SKM-1 (cell line): ENCODE data around the gene PRKCE.

Source experiments
- DNase-seq: peaks from one replicate; lab custom pipeline; 2025; ENCODE audit not compliant: unreplicated experiment; lab: John Stamatoyannopoulos, UW

Gene PRKCE

GRCh38 chr2:46091004-46091403, 439.5 kb downstream of the PRKCE start:
- no peak for DNase-seq

GRCh38 chr2:46091961-46092667, 440.6 kb downstream of the PRKCE start:
- DNase-seq = no peak

GRCh38 chr2:46094689-46095088, 443.2 kb downstream of the PRKCE start:
- no peak for DNase-seq

- no peak for DNase-seq
Measured at GRCh38 chr2:46095830-46096229, 444.4 kb downstream of the PRKCE start.

GRCh38 chr2:46096260-46096659, 444.8 kb downstream of the PRKCE start:
- DNase-seq = no peak

GRCh38 chr2:46097714-46098480, 446.4 kb downstream of the PRKCE start:
- DNase-seq = no peak

GRCh38 chr2:46098621-46099062, 447.2 kb downstream of the PRKCE start:
- no peak for DNase-seq

- no peak for DNase-seq
Measured at GRCh38 chr2:46101557-46102220, 450.2 kb downstream of the PRKCE start.

GRCh38 chr2:46106690-46107089, 455.2 kb downstream of the PRKCE start:
- DNase-seq = no peak

- DNase-seq = no peak
Measured at GRCh38 chr2:46114996-46115395, 463.5 kb downstream of the PRKCE start.

- no peak for DNase-seq
Measured at GRCh38 chr2:46116150-46116549, 464.7 kb downstream of the PRKCE start.

GRCh38 chr2:46116553-46116991, 465.1 kb downstream of the PRKCE start:
- DNase-seq = no peak

GRCh38 chr2:46117379-46117778, 465.9 kb downstream of the PRKCE start:
- no peak for DNase-seq

GRCh38 chr2:46117994-46118393, 466.5 kb downstream of the PRKCE start:
- DNase-seq = no peak

GRCh38 chr2:46118656-46119371, 467.3 kb downstream of the PRKCE start:
- DNase-seq = no peak

- DNase-seq = no peak
Measured at GRCh38 chr2:46119453-46119852, 468.0 kb downstream of the PRKCE start.

- no peak for DNase-seq
Measured at GRCh38 chr2:46120792-46121555, 469.5 kb downstream of the PRKCE start.

GRCh38 chr2:46122318-46122976, 471.0 kb downstream of the PRKCE start:
- DNase-seq = no peak

GRCh38 chr2:46123013-46123412, 471.5 kb downstream of the PRKCE start:
- DNase-seq = no peak

GRCh38 chr2:46125798-46126197, 474.3 kb downstream of the PRKCE start:
- no peak for DNase-seq
